ENCODE measurements around the gene UPK2.

UPK2 gene

GRCh38 chr11:118907051-118908042 lies 48.8 kb upstream of the UPK2 start (continued):
- TF ChIP-seq IKZF3 (tag by site-specific recombination; IDR thresholded peaks at IDR 0.05) (no peak), ZFP69B (tag by site-specific recombination; IDR thresholded peaks at IDR 0.05) (no peak), ZNF521 (tag by site-specific recombination; IDR thresholded peaks at IDR 0.05) (no peak), ZNF416 (tag by site-specific recombination; IDR thresholded peaks at IDR 0.05) (no peak), ZNF239 (tag by site-specific recombination; IDR thresholded peaks at IDR 0.05) (no peak), ZNF529 (tag by site-specific recombination; IDR thresholded peaks at IDR 0.05; ENCODE audit: insufficient replicate concordance) (no peak), KLF1 (tag by site-specific recombination; IDR thresholded peaks at IDR 0.05) (0 out of 2 replicates have a peak, but pooled peaks have one; percentile 31), ZNF76 (tag by site-specific recombination; IDR thresholded peaks at IDR 0.05; ENCODE audit: borderline replicate concordance, low read depth) (no peak), TCF7L2 (IDR thresholded peaks at IDR 0.05; ENCODE audit: borderline replicate concordance, low read depth, low read length) (no peak), ZNF560 (tag by site-specific recombination; IDR thresholded peaks at IDR 0.05; ENCODE audit: borderline replicate concordance) (no peak), ZNF140 (tag by site-specific recombination; IDR thresholded peaks at IDR 0.05) (no peak), ZNF175 (tag by site-specific recombination; IDR thresholded peaks at IDR 0.05) (no peak), ZBTB7A (tag by site-specific recombination; IDR thresholded peaks at IDR 0.05; ENCODE audit: low read depth) (no peak), PRDM10 (tag by site-specific recombination; IDR thresholded peaks at IDR 0.05) (no peak), GFI1B (tag by site-specific recombination; IDR thresholded peaks at IDR 0.05) (no peak), ZNF558 (tag by site-specific recombination; IDR thresholded peaks at IDR 0.05) (no peak), KLF17 (tag by site-specific recombination; IDR thresholded peaks at IDR 0.05) (peak; percentile 46; the same call in 1 of the 2 replicates), ZNF221 (tag by site-specific recombination; IDR thresholded peaks at IDR 0.05; ENCODE audit: borderline replicate concordance) (no peak), ATF2 (tag by site-specific recombination; IDR thresholded peaks at IDR 0.05; ENCODE audit: low read depth) (peak; percentile 75), SCRT2 (tag by site-specific recombination; IDR thresholded peaks at IDR 0.05) (no peak), ZFP37 (tag by site-specific recombination; IDR thresholded peaks at IDR 0.05) (0 out of 2 replicates have a peak, but pooled peaks have one; percentile 31), ZNF514 (tag by site-specific recombination; IDR thresholded peaks at IDR 0.05) (no peak), ZNF621 (tag by site-specific recombination; IDR thresholded peaks at IDR 0.05) (no peak), TRIM28 (IDR thresholded peaks at IDR 0.05; ENCODE audit: borderline replicate concordance, low read length) (no peak), GLI2 (tag by site-specific recombination; IDR thresholded peaks at IDR 0.05; ENCODE audit: borderline replicate concordance, low read depth) (no peak), RBAK (tag by site-specific recombination; IDR thresholded peaks at IDR 0.05) (no peak), PRDM4 (tag by site-specific recombination; IDR thresholded peaks at IDR 0.05) (no peak), PBX3 (CRISPR knock-in tag; IDR thresholded peaks at IDR 0.05) (no peak), ZNF146 (tag by site-specific recombination; IDR thresholded peaks at IDR 0.05) (no peak), ZNF112 (tag by site-specific recombination; IDR thresholded peaks at IDR 0.05) (no peak), ZNF660 (tag by site-specific recombination; IDR thresholded peaks at IDR 0.05) (no peak)

Data from HEK293 (cell line).